BLaER1 treated with 17β-estradiol and CSF1 and Interleukin-3, amounts not matched to agents 10 nM and 100 nM (cell line): Measurements from ENCODE around the gene SLC45A3.

Experiments used
- H3K27ac ChIP-seq, 11 experiments: shearing (Covaris generic); formaldehyde crosslinking; 2 replicates each; pipeline ENCODE4 v1.8.1; 2022
- H3K27me3 ChIP-seq, 11 experiments: shearing (Covaris generic); formaldehyde crosslinking; 2 replicates each; pipeline ENCODE4 v1.8.1; 2022
- H3K36me3 ChIP-seq, 11 experiments: shearing (Covaris generic); formaldehyde crosslinking; 2 replicates each; pipeline ENCODE4 v1.8.1; 2022
- H3K4me1 ChIP-seq, 10 experiments: shearing (Covaris generic); formaldehyde crosslinking; 2 replicates each; pipeline ENCODE4 v1.8.1; 2022
- H3K4me2 ChIP-seq, 11 experiments: shearing (Covaris generic); formaldehyde crosslinking; 2 replicates each; pipeline ENCODE4 v1.8.1; 2022
- H3K4me3 ChIP-seq, 10 experiments: shearing (Covaris generic); formaldehyde crosslinking; 2 replicates each; pipeline ENCODE4 v1.8.1; 2022
- H3K9ac ChIP-seq, 11 experiments: shearing (Covaris generic); formaldehyde crosslinking; 2 replicates each; pipeline ENCODE4 v1.8.1; 2022
- H3K9me3 ChIP-seq, 11 experiments: shearing (Covaris generic); formaldehyde crosslinking; replicated peaks in 1 of 11; 2 replicates each; pipeline ENCODE4 v1.8.1; 2022
- H4K20me1 ChIP-seq, 11 experiments: shearing (Covaris generic); formaldehyde crosslinking; 2 replicates each; pipeline ENCODE4 v1.8.1; 2022
- Cebpa-rat ChIP-seq, 11 experiments: shearing (Covaris generic); IDR thresholded peaks; 2 replicates each; pipeline ENCODE4 v1.8.1; 2022

SLC45A3 gene

GRCh38 chr1:205631010-205631767, 49.1 kb downstream of the SLC45A3 start:
- H3K36me3 ChIP-seq = peaks cover 0 to 24% (median 16%) of the 10 kb centered on the region in 11 experiments; a peak in 12 of 22 replicates
- peaks cover 12 to 49% (median 41%) of the 10 kb centered on the region in 11 experiments; a peak in 19 of 22 replicates for H4K20me1 ChIP-seq
- H3K4me1 ChIP-seq = peaks cover 30 to 48% (median 38%) of the 10 kb centered on the region in 10 experiments
- peak overlapping the region; percentile 77 to 93 (median 88) for H3K4me2 ChIP-seq
- no peaks in the 10 kb centered on the region for H3K9me3 ChIP-seq
- peak overlapping the region; percentile 97 to 99 (median 98) for H3K9ac ChIP-seq
- H3K4me3 ChIP-seq = peak overlapping the region; percentile 65 to 90 (median 84)
- no peaks in the 10 kb centered on the region for H3K27me3 ChIP-seq
- TF ChIP-seq Cebpa-rat (IDR thresholded peaks at IDR 0.05) = no peak
- peak overlapping the region; percentile 93 to 99 (median 98) for H3K27ac ChIP-seq

DNA sequence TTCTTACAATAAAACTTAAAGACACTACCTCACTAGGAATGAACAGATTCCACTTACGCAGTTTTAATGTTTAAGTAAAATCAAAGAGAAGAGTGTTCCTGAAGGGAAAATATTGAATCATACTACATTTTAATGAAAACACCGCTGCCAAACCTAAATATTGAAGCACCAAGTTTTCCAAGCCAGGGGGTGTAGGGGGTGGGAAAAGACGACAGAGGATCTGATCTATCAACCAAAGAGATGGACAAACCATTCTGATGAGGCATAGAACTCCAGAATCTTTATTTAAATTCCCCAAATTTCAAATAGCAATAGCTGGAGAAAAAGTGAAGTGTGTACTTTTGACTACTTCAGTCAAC, 49.7 kb downstream of the SLC45A3 start:
- H3K4me3 ChIP-seq = peak overlapping the region; percentile 65 to 90 (median 84)
- no peak for TF ChIP-seq Cebpa-rat (IDR thresholded peaks at IDR 0.05)
- no peaks in the 10 kb centered on the region for H3K27me3 ChIP-seq
- peak overlapping the region; percentile 77 to 93 (median 88) for H3K4me2 ChIP-seq
- H3K9ac ChIP-seq = peak overlapping the region; percentile 97 to 99 (median 98)
- peak overlapping the region; percentile 93 to 99 (median 98) for H3K27ac ChIP-seq
- H3K9me3 ChIP-seq = no peaks in the 10 kb centered on the region
- H3K4me1 ChIP-seq = peaks cover 34 to 53% (median 44%) of the 10 kb centered on the region in 10 experiments
- peaks cover 18 to 55% (median 47%) of the 10 kb centered on the region in 11 experiments; a peak in 19 of 22 replicates for H4K20me1 ChIP-seq
- H3K36me3 ChIP-seq = peaks cover 0 to 29% (median 19%) of the 10 kb centered on the region in 11 experiments; a peak in 13 of 22 replicates

- Histone ChIP-seq H4K20me1 (peaks cover 22 to 58% (median 51%) of the 10 kb centered on the region in 11 experiments; a peak in 19 of 22 replicates), H3K27me3 (no peaks in the 10 kb centered on the region), H3K36me3 (peaks cover 0 to 33% (median 20%) of the 10 kb centered on the region in 11 experiments; a peak in 15 of 22 replicates), H3K4me3 (peak overlapping the region; percentile 65 to 90 (median 84)), H3K9ac (peak overlapping the region; percentile 97 to 99 (median 98)), H3K9me3 (no peaks in the 10 kb centered on the region), H3K4me1 (peaks cover 34 to 57% (median 48%) of the 10 kb centered on the region in 10 experiments), H3K4me2 (peak overlapping the region; percentile 77 to 93 (median 88)), H3K27ac (peak overlapping the region; percentile 93 to 99 (median 98); a peak in 21 of 22 replicates)
- TF ChIP-seq Cebpa-rat (IDR thresholded peaks at IDR 0.05) = no peak
These were observed 50.1 kb downstream of the SLC45A3 start for GRCh38 chr1:205630241-205630640.

- H3K27ac ChIP-seq = peak overlapping the region in 9 of 11 experiments; percentile 93 to 99 (median 98); a peak in 16 of 22 replicates
- peak overlapping the region; percentile 11 to 99 (median 98); a peak in 17 of 22 replicates for H3K9ac ChIP-seq
- peak overlapping the region; percentile 65 to 90 (median 84); a peak in 19 of 20 replicates for H3K4me3 ChIP-seq
- no peaks in the 10 kb centered on the region for H3K27me3 ChIP-seq
- peak overlapping the region; percentile 77 to 93 (median 88) for H3K4me2 ChIP-seq
- H3K9me3 ChIP-seq = no peaks in the 10 kb centered on the region
- peaks cover 34 to 62% (median 49%) of the 10 kb centered on the region in 10 experiments for H3K4me1 ChIP-seq
- H3K36me3 ChIP-seq = peaks cover 0 to 35% (median 22%) of the 10 kb centered on the region in 11 experiments; a peak in 15 of 22 replicates
- no peak for TF ChIP-seq Cebpa-rat (IDR thresholded peaks at IDR 0.05)
- peaks cover 27 to 63% (median 56%) of the 10 kb centered on the region in 11 experiments; a peak in 19 of 22 replicates for H4K20me1 ChIP-seq
These were observed 50.6 kb downstream of the SLC45A3 start for GRCh38 chr1:205629751-205630150.

GRCh38 chr1:205627956-205628355, 52.4 kb downstream of the SLC45A3 start:
- H3K36me3 ChIP-seq = peaks cover 9 to 50% (median 38%) of the 10 kb centered on the region in 11 experiments
- no peak overlapping the region for H3K27ac ChIP-seq
- peaks cover 41 to 80% (median 70%) of the 10 kb centered on the region in 11 experiments; a peak in 19 of 22 replicates for H4K20me1 ChIP-seq
- no peak overlapping the region for H3K4me3 ChIP-seq
- H3K27me3 ChIP-seq = no peaks in the 10 kb centered on the region
- no peak overlapping the region for H3K9ac ChIP-seq
- H3K4me2 ChIP-seq = 0 out of 22 replicates have a peak overlapping the region, but pooled peaks of 1 of the 11 experiments have one; percentile 3
- H3K9me3 ChIP-seq = no peaks in the 10 kb centered on the region
- peaks cover 34 to 66% (median 51%) of the 10 kb centered on the region in 10 experiments for H3K4me1 ChIP-seq
- no peak for TF ChIP-seq Cebpa-rat (IDR thresholded peaks at IDR 0.05)

DNA sequence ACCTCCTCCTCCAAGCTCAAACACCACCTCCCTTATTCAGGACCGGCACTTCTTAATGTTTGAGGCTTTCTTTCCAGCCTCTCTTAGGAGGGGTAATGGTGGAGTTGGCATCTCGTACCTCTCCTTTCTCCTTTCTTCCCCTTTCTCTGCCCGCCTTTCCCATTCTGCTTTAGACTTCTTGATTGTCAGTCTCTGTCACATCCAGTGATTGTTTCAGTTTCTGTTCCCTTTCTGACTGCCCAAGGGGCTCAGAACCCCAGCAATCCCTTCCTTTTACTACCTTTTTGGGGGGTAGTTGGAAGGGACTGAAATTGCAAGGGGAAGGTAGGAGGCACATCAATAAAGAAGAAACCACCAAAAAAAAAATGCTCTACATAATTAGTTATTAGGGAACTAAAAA, 54.1 kb downstream of the SLC45A3 start:
- no peaks in the 10 kb centered on the region for H3K27me3 ChIP-seq
- H4K20me1 ChIP-seq = peaks cover 41 to 96% (median 70%) of the 10 kb centered on the region in 11 experiments; a peak in 19 of 22 replicates
- H3K9ac ChIP-seq = peak overlapping the region in 5 of 11 experiments; percentile 4 to 31 (median 16); a peak in 5 of 22 replicates
- H3K27ac ChIP-seq = peak overlapping the region in 10 of 11 experiments; percentile 17 to 59 (median 33); a peak in 13 of 22 replicates
- H3K4me3 ChIP-seq = peak overlapping the region in 1 of 10 experiments; percentile 11; a peak in 1 of 20 replicates
- H3K9me3 ChIP-seq = no peaks in the 10 kb centered on the region
- H3K36me3 ChIP-seq = peaks cover 26 to 67% (median 55%) of the 10 kb centered on the region in 11 experiments
- peaks cover 27 to 59% (median 44%) of the 10 kb centered on the region in 10 experiments for H3K4me1 ChIP-seq
- H3K4me2 ChIP-seq = peak overlapping the region; percentile 41 to 86 (median 64)
- TF ChIP-seq Cebpa-rat (IDR thresholded peaks at IDR 0.05) = no peak

- Histone ChIP-seq H3K9me3 (no peaks in the 10 kb centered on the region), H3K4me2 (no peak overlapping the region), H3K36me3 (peaks cover 50 to 87% (median 73%) of the 10 kb centered on the region in 11 experiments), H4K20me1 (peaks cover 41 to 98% (median 69%) of the 10 kb centered on the region in 11 experiments; a peak in 20 of 22 replicates), H3K9ac (no peak overlapping the region), H3K4me3 (no peak overlapping the region), H3K27ac (no peak overlapping the region), H3K27me3 (no peaks in the 10 kb centered on the region), H3K4me1 (peaks cover 14 to 40% (median 30%) of the 10 kb centered on the region in 10 experiments)
- TF ChIP-seq Cebpa-rat (IDR thresholded peaks at IDR 0.05) = no peak
These were observed 56.7 kb downstream of the SLC45A3 start for GRCh38 chr1:205623646-205624045.

GRCh38 chr1:205620269-205620668, 60.0 kb downstream of the SLC45A3 start:
- no peaks in the 10 kb centered on the region for H3K27me3 ChIP-seq
- H4K20me1 ChIP-seq = peaks cover 20 to 91% (median 54%) of the 10 kb centered on the region in 11 experiments; a peak in 20 of 22 replicates
- no peaks in the 10 kb centered on the region for H3K9me3 ChIP-seq
- H3K9ac ChIP-seq = no peak overlapping the region
- peaks cover 84 to 98% (median 94%) of the 10 kb centered on the region in 11 experiments for H3K36me3 ChIP-seq
- H3K4me3 ChIP-seq = no peak overlapping the region
- H3K4me2 ChIP-seq = no peak overlapping the region
- TF ChIP-seq Cebpa-rat (IDR thresholded peaks at IDR 0.05) = no peak
- H3K4me1 ChIP-seq = peaks cover 0 to 14% (median 8%) of the 10 kb centered on the region in 10 experiments; a peak in 17 of 20 replicates
- H3K27ac ChIP-seq = no peak overlapping the region
